ENCODE data around the gene ABHD2.

ABHD2 gene

DNA sequence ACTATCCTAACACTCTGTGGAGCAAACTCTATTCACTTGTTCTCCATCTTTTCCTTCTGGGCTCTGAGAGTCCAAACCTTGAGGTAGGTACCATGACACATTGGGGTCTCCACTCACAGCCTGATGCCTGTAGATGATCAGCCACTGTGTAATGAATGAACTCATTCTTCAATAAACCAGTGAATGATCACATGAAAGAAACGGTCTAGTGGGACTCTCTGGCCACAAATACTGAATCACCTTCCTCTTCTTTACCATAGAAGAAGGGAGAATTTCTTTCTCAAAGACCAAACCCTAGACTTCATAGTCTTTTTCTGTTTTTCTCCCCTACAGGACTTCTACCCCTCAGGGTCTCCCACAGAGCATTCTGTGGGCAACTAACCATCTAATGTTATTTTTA is 20.5 kb upstream of the ABHD2 start:
- no peak for TF ChIP-seq CTCF (IDR thresholded peaks at IDR 0.05; ENCODE audit: borderline replicate concordance, insufficient read depth, low read depth, low read length)
- no peak overlapping the region for H3K4me3 ChIP-seq (ENCODE audit: low read depth, low read length)

DNA sequence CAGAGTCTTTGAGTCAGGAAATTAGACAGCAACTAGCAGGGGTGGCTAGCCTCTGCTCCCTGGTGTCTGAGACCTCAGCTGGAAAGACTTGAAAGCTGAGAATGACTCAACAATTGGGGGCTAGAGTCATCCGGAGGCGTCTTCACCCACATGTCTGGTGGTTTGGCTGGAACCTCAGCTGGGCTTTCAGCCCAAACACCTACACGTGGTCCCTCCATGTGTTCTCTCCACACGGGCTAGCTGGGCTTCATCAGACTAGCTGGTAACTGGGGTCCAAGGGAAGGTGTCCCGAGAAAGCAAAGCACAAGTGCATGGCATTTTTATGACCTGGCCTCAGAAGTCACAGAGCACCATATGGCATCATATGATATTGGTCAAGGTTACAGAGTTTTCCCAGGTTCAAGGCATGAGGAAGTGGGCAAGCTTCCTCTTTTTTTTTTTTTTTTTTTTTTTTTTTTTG is 19.9 kb upstream of the ABHD2 start:
- H3K4me3 ChIP-seq (ENCODE audit: low read depth, low read length) = no peak overlapping the region
- no peak for TF ChIP-seq CTCF (IDR thresholded peaks at IDR 0.05; ENCODE audit: borderline replicate concordance, insufficient read depth, low read depth, low read length)

DNA sequence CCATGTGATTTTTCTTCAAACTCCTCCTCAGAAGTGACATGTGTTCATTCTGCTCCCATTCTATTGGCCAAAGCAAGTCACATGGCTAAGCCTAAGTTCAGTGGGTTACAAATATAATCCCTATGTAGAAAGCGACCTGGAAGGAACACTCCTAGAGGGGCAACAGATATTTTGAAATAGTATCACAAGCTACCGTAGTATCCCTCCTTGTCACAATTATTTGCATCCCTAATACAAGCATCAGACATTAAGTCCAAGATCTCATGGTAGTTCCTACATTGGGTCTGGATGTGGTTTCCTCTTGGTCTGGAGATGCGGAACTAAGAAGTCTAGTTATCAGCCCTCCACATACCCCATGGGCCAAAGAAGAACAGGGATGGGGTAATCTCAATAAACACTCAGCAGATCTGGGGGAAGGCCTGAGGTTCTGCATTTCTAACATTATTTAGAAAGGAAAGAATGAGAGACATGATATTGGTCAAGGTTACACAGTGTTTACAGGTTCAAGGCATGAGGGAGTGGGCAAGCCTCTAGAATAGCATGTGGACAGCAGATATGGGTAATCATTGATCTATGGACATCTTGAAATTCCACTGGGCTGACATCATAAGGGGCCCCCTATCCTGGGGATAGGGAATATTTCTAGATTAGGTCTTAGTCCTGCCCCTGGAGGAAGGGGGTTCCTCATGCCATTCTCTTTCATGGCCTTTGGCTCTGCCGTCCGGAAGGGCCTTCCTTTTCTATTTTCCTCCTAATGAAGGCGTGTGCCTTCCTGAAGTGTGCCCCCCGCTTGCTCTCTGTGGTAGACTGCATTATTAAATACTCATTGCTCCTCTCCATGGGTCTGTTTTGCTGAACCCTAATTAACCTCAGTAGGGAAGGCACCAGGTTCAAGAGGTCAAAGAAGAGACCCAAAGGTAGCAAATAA is 17.8 kb upstream of the ABHD2 start:
- H3K4me3 ChIP-seq (ENCODE audit: low read depth, low read length) = no peak overlapping the region
- TF ChIP-seq CTCF (IDR thresholded peaks at IDR 0.05; ENCODE audit: borderline replicate concordance, insufficient read depth, low read depth, low read length) = no peak

GRCh38 chr15:89071471-89071870 is 16.8 kb upstream of the ABHD2 start:
- TF ChIP-seq CTCF (IDR thresholded peaks at IDR 0.05; ENCODE audit: borderline replicate concordance, insufficient read depth, low read depth, low read length) = no peak

GRCh38 chr15:89072277-89072869 is 15.9 kb upstream of the ABHD2 start:
- TF ChIP-seq CTCF (IDR thresholded peaks at IDR 0.05; ENCODE audit: borderline replicate concordance, insufficient read depth, low read depth, low read length) = no peak
- H3K4me3 ChIP-seq (ENCODE audit: low read depth, low read length) = no peak overlapping the region

More at GRCh38 chr15:89071471-89071870, 16.8 kb upstream of the ABHD2 start:
- no peak overlapping the region for H3K4me3 ChIP-seq (ENCODE audit: low read depth, low read length)

DNA sequence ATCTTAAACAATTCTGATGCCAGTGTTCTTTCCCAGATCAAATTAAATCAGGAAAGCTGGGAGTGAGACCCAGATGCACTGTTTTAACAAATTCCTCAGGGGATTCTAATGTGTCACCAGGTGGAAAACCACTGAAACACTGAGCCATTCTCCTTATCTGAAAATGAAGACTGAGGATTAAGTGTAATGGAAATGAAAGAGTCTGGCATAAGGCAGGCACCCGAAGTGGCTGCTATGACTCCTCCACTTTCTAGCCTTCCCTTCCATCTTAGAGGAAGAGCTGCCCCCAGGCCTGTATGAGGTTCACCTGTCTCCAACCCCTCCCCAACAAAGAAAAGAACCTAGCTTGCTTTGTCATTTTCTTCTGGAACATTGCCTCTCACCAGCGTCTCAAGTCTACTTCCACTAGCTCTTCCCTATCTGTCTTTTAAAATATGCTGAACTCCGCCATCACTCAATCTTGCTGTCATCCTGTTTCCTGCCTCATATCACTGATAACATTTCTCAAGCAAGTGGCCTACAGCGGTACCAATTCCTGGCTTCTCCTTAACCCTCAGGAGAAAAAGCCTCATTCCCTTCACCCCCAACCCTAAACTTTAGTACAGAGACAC is 13.7 kb upstream of the ABHD2 start:
- TF ChIP-seq CTCF (IDR thresholded peaks at IDR 0.05; ENCODE audit: borderline replicate concordance, insufficient read depth, low read depth, low read length) = no peak
- H3K4me3 ChIP-seq (ENCODE audit: low read depth, low read length) = no peak overlapping the region

Data from GM12875 (cell line).